ENCODE data around the gene ATP9A. TPM values are rescaled to one million over a fixed set of nuclear protein-coding genes. Genes with fewer than 3 reads are reported as not detected.

Gene ATP9A
- total RNA-seq, 1 donor from 2014 or later: 25.2 TPM

- DNase-seq: no peak
- Histone ChIP-seq H3K27ac (replicated peaks) (no peak overlapping the region), H3K27me3 (ENCODE audit: low read depth) (no peaks in the 10 kb centered on the region), H3K4me1 (peaks cover 36% of the 10 kb centered on the region), H3K36me3 (no peaks in the 10 kb centered on the region), H3K4me3 (no peak overlapping the region), H3K9me3 (replicated peaks) (no peaks in the 10 kb centered on the region)
- TF ChIP-seq CTCF (IDR thresholded peaks at IDR 0.05; ENCODE audit: borderline replicate concordance): no peak
- intact Hi-C loops (cut with micrococcal nuclease): loop anchor here (10.0 kb wide), 1 partner anchor 450 kb away; no protein-coding TSS in a partner anchor
These were observed 133.3 kb downstream of the ATP9A start for GRCh38 chr20:51634877-51635276.

DNA sequence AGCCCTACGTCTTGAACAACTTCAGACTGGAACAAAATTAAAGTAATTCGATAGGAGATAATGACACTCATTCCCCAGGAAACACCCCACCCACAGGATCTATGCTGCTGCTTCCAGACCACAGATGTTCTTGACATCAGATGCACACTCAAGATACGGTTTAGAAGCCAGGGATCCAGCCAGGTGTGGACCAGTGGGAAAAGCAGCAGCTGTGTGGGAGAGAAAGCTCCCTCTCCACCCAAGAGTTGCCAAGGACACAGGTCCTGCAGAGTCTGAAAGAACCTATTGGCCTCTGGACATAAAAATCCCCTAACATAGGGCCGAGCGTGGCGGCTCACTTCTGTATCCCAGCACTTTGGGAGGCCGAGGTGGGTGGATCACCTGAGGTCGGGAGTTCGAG, 133.9 kb downstream of the ATP9A start:
- H3K36me3 ChIP-seq: no peaks in the 10 kb centered on the region
- intact Hi-C loops (cut with micrococcal nuclease): loop anchor here (10.0 kb wide), 1 partner anchor 451 kb away; no protein-coding TSS in a partner anchor
- no peak for DNase-seq
- H3K27ac ChIP-seq (replicated peaks): peak overlapping the region; percentile 30
- H3K9me3 ChIP-seq (replicated peaks): no peaks in the 10 kb centered on the region
- peaks cover 41% of the 10 kb centered on the region for H3K4me1 ChIP-seq
- TF ChIP-seq CTCF (IDR thresholded peaks at IDR 0.05; ENCODE audit: borderline replicate concordance): no peak
- no peak overlapping the region for H3K4me3 ChIP-seq
- no peaks in the 10 kb centered on the region for H3K27me3 ChIP-seq (ENCODE audit: low read depth)

DNA sequence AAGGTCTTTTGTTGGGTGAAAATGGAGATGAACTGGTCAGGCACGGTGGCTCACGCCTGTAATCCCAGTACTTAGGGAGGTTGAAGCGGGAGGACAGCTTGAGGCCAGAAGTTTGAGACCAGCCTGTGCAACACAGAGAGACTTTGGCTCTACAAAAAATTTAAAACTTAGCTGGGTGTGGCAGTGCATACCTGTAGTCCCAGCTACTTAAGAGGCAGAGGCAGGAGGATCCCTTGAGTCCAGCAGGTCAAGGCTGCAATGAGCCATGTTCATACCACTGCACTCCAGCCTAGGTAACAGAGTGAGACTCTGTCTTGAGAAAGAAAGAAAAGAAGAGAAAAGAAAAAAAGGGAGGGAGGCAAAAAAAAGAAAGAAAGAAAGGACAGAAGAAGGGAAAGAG, 134.8 kb downstream of the ATP9A start:
- intact Hi-C loops (cut with micrococcal nuclease): loop anchor here (10.0 kb wide), 1 partner anchor 451 kb away; no protein-coding TSS in a partner anchor
- no peak for DNase-seq
- H3K27ac ChIP-seq (replicated peaks): no peak overlapping the region
- H3K4me3 ChIP-seq: no peak overlapping the region
- H3K4me1 ChIP-seq: peaks cover 50% of the 10 kb centered on the region
- H3K27me3 ChIP-seq (ENCODE audit: low read depth): no peaks in the 10 kb centered on the region
- no peaks in the 10 kb centered on the region for H3K36me3 ChIP-seq
- no peak for TF ChIP-seq CTCF (IDR thresholded peaks at IDR 0.05; ENCODE audit: borderline replicate concordance)
- no peaks in the 10 kb centered on the region for H3K9me3 ChIP-seq (replicated peaks)

DNA sequence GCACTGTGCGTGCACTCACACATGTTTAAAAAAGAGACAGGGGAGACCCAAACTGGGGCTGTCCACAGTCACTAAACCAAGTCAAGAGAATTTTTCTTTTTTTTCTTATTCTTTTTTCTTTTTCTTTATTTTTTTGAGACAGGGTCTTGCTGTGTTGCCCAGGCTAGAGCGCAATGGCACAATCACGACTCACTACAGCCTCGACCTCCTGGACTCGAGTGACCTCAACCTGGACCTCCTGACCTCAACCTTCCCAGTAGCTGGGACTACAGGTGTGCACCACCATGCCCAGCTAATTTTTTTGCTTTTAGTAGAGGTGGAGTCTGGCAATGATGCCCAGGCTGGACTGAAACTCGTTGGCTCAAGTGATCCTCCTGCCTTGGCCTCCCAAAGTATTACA, 136.2 kb downstream of the ATP9A start:
- peaks cover 6% of the 10 kb centered on the region for H3K36me3 ChIP-seq
- intact Hi-C loops (cut with micrococcal nuclease): loop anchor here (10.0 kb wide), 1 partner anchor 453 kb away; no protein-coding TSS in a partner anchor
- no peaks in the 10 kb centered on the region for H3K27me3 ChIP-seq (ENCODE audit: low read depth)
- H3K9me3 ChIP-seq (replicated peaks): no peaks in the 10 kb centered on the region
- no peak for DNase-seq
- H3K27ac ChIP-seq (replicated peaks): peak overlapping the region; percentile 86
- peaks cover 51% of the 10 kb centered on the region for H3K4me1 ChIP-seq
- TF ChIP-seq CTCF (IDR thresholded peaks at IDR 0.05; ENCODE audit: borderline replicate concordance): no peak
- H3K4me3 ChIP-seq: no peak overlapping the region

DNA sequence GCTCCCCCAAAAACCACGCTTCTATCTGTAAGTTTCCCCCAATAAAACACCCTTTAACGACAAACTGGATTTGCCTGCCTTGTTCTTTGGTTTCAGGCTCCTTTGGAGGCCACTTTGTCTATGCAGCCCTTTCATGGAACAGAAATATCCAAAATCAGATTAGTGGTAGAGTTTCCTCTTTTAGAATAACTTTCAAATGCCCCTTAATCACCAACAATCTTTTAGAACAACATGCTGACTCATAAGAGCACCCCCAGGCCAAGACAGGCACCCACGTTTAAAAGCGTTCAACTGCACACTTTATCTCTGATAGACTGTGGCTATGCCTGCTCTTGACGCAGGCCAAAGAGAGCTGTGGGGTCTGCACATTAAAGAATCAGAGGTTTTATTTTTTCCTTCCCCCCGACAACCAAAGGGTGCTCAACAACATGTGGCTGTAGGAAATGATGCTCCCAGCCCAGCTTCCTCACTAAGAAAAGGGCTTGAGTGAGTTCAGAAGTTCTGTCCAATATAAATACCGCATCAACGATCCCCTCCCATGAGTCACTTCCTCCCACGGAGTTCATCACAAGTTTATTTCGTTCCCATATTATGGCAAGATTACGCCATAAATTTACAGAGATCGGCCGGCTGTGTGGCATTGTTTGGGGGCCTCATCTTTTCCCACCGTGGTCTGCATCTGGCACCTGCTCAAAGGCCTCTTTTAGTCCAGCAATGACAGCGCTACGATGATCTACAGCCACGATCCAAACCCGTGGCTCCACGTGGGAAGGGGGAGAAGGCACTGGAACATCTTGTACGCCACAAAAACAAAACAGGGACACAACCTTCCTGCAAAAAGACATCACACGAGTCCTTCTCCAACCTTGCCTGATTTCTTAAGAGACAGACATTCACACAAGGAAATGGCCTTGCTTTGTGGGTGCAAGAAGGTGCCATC, 136.9 kb downstream of the ATP9A start:
- H3K4me1 ChIP-seq: peaks cover 51% of the 10 kb centered on the region
- no peaks in the 10 kb centered on the region for H3K9me3 ChIP-seq (replicated peaks)
- intact Hi-C loops (cut with micrococcal nuclease): loop anchor here (10.0 kb wide), 1 partner anchor 454 kb away; no protein-coding TSS in a partner anchor
- no peaks in the 10 kb centered on the region for H3K27me3 ChIP-seq (ENCODE audit: low read depth)
- no peak for TF ChIP-seq CTCF (IDR thresholded peaks at IDR 0.05; ENCODE audit: borderline replicate concordance)
- peaks cover 7% of the 10 kb centered on the region for H3K36me3 ChIP-seq
- peak overlapping the region; percentile 86 for H3K27ac ChIP-seq (replicated peaks)
- H3K4me3 ChIP-seq: peak overlapping the region; percentile 30
- peak; percentile 40 for DNase-seq
